SKM-1 (cell line): ENCODE measurements around the gene SH3RF2.
"Not testable (repeated sequence)": the region's sequence is repeated elsewhere in the genome, so short reads cannot be mapped to it uniquely, and the experiment has no call there.

ENCODE experiments used
- DNase-seq: peaks from one replicate; lab custom pipeline; 2025; ENCODE audit not compliant: unreplicated experiment; lab: John Stamatoyannopoulos, UW

The SH3RF2 gene

DNA sequence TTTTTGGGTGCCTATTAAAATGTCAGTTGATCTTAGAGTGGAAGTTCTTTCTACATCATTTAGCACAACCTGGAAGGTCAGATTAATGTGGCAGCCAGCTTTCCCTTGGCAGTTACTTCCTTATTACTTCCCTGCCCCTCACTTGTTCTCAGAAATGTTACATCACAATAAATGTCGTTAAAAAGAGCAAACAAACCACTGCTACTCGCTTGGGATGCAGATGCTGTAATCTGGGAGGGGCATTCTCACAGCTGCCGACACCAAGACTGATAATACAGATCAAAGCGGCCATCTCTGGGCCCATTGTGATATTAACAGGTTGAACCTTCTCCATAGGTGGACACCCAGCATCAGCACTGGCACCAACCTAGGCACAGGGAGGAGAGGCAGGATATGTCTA, 139.7 kb downstream of the SH3RF2 start:
- DNase-seq: peak; percentile 58

DNA sequence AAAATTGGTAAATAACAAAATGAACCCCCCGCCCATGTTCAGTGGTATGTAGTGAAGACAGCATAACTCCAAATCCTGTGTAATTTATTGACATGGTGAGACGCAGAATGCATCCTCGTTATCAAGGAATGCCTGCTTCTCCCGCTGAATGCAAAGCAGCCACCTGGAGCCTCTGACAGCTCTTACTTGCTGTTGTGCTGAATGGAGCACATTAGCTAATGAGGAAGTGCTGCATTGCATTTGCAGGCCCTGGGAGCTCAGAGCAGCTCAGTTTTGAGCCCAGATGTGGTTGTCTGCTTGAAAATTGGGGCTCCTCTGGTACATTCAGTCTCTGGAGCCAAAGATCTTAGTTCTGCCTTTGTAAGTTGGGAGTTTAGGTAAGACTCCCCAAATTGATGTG, 140.1 kb downstream of the SH3RF2 start:
- DNase-seq: peak; percentile 41

- DNase-seq: no peak
These were observed 142.2 kb downstream of the SH3RF2 start for GRCh38 chr5:146078566-146078965.

DNA sequence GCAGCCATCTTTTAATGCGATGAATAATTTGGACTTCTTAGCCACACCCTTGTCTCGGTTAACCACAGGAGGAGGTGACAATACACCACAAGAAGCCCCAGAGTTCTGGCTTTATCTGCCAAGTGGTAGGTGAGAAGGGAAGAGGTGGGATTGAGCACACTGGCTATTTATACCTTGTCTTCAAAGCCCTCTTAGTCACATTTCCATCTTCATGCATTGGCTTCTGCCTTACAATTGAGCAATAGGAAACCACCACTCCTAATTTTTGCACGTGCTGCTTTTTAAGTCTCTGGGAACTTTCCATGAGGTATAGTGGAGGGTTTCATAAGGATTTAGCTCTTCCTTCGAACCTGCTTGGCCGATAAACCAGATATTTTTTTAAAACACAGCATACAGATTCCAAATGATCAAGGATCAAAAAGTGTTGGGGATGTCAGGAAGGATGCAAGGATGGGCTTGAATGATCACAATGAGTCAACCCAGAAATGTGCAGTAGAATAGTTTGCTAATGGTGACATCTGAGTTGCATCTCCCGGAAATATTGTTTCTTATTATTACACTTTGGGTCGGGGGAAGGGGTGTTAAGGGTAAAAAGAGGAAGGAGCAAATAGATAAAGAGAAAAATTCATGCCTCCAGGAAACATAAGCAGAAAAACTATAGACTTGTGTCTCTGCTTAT, 143.5 kb downstream of the SH3RF2 start:
- peak; percentile 83 for DNase-seq

DNA sequence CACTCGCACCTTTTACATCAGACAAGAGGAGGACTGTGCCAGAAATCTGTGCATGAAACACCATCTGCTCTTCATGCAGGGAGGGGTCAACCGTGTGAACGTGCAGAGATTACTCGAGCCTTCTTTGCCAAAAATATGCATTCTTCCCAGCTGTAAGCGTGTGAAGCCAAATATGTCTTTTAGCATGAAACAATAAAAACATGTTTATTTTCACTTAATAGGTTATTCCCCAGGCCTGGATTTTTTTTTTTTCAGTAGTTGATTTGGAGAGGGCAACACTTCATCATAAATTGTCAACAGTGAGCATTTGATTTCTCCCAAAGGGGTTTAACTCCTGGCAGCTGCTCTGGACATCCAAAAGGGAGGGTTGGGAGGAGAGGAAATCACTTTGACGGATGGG, 145.2 kb downstream of the SH3RF2 start:
- no peak for DNase-seq

DNA sequence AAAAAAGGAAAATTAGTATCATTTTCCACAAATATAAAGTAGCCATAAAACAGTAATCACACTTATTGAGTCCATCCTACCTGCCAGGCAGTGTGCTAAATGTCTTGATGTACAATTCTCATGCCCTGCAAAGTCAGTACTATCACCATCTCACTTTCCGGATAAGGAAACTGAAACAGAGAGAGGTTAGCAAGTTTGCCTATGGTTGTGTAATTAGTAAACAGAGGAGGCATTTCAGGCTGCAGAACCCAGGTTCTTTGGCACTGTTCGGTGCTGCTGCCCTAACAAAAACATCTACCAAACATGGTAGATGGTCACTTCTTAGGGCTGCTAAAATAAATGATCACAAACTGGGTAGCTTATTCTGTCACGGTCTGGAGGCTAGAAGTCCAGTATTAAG, 146.4 kb downstream of the SH3RF2 start:
- DNase-seq: no peak

DNA sequence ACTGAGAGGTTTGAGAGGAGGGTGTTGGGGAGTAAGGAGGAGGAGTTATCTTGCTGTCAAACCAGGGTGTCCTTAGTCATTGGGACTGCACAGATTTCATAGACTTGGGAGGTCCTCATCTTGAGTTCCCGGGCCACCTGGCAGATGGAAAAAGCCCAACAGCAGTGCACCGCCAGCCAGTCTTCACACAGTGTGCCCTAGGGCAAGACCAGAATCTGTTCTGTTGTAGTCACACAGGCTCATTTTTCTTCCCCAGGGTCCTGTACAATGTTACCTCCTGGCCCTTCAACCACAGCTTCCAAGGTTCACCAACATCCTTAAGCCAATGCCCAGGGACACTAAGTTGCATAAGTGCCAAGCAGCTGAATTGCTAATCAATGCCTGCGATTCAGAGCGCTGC, 148.0 kb downstream of the SH3RF2 start:
- no peak for DNase-seq

DNA sequence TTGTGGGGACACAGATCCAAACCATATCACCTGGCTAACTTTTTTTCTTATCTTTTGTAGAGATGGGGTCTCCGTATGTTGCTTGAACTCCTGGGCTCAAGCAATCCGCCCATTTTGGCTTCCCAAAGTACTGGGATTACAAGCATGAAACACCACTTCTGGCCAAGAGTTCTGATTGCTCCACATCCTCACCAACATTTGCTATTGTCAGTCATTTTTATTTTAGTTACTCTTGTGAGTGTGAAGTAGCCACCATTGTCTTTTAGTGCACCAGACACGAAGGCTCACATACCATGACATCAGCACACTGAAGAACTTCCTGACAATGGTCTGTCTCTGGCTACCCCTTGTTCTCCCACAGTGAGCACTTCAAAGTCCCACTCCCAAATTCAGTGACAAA, 151.7 kb downstream of the SH3RF2 start:
- no peak for DNase-seq

DNA sequence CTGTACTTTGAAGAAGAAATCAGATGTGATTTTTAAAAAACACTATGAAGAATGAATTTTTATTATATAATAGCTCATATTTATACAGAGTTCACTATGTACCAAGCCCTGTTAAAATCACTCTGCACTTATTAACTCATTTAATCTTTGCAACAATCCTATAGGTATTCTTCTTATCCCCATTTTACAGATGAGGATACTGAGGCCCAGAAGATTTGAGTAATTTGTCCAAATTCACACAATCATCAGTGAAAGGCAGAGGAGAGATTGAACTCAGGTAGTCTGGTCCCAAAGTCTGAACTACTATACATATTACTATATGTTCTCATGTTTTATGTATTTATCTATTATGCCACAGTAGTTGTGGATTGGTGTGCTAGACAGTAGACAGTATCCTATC, 152.9 kb downstream of the SH3RF2 start:
- no peak for DNase-seq

DNA sequence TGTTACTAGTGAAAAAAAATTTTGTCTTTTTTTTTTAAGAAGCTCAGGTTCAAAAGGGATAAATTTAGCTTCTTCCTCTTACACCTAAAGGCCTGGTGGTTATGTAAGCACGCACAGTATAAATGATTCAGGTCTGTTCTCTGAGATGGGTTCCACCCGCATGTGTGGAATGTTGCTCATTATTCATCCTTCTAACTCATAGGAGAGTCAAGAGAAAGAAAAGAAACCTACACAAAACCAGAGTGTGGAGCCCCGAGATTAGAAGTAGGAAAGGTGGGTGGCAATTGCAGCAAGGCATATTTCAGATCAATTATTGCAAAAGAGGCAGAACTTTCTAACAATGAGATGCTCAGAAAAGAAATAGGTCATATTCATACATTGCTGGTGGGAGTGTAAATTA, 155.5 kb downstream of the SH3RF2 start:
- DNase-seq: no peak

- no peak for DNase-seq
These were observed 161.7 kb downstream of the SH3RF2 start for GRCh38 chr5:146098047-146098446.

DNA sequence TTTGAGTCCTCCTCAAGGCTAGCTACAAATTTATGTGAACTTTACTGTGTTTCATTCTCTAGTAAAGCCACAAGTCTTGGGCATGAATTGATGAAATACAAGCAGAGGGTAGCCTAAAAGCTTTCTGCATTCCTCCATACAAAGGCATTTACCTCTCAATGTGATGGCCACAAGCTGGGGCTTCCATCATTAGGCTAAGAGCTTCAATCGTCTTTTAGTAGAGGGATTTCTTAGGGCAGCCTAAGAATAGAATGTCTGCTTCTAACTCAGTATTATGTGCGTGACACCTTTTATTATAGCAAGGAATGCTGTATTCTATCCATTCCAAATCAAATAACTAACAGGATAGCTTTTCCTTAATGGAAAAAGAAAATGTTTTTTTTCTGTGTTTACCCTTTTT, 165.3 kb downstream of the SH3RF2 start:
- no peak for DNase-seq

DNA sequence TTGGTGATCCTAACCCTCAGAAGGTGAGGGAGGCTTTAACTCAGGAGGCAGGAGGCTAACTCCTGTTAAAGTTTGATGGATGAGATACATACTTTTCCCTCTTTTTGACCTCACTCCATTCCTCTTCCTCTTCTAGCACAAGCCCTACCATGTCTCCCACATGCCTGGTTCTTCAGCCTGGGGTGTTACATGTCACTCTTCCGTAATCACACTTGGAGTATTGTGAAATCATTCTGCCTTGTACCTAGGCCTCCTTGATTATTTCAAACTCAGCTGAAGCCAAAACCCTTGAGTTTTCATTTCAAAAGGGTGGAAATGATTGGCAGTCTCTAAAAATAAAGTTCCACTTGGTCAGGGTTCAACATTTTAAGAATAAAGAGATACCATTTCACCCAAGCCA, 167.2 kb downstream of the SH3RF2 start:
- peak; percentile 63 for DNase-seq

GRCh38 chr5:146105477-146105876, 169.1 kb downstream of the SH3RF2 start, which contains the start of gene PLAC8L1:
PLAC8L1 (minus strand) TSS chr5:146105577; CDS start chr5:146104311, 1,266 bp downstream.
- no peak for DNase-seq

DNA sequence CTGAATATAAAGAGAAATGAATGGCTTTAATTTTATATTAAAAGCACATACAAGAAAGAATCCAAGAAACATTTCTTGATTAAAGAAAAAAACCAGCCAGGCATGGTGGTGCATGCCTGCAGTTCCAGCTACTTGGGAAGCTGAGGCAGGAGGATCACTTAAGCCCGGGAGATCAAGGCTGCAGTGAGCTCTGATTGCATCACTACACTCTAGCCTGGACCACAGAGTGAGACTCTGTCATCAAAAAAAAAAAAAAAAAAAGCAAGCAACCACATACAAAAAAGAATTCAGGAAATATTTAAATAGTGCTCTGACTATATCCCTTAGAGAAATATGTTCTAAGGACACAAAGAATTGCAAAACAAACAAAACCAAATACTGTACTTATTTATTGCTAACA, 171.5 kb downstream of the SH3RF2 start:
- DNase-seq: no peak

GRCh38 chr5:146108870-146109269, 172.5 kb downstream of the SH3RF2 start:
- not testable (repeated sequence) for DNase-seq

DNA sequence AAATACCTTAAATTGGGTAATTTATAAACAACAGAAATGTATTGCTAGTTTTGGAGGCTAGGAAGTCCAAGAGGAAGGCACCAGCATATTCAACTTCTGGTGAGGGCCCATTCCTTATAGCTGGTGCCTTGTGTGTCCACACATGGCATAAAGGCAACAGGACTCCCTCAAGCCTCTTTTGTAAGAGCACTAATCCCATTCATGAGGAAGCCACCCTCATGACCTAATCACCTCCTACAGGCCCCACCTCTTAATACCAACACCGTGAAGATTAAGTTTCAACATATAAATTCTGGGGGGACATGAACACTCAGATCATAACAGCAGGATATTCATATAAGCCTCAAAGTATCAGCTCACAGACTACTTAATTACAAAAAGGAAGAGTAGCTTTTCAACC, 173.0 kb downstream of the SH3RF2 start:
- no peak for DNase-seq

DNA sequence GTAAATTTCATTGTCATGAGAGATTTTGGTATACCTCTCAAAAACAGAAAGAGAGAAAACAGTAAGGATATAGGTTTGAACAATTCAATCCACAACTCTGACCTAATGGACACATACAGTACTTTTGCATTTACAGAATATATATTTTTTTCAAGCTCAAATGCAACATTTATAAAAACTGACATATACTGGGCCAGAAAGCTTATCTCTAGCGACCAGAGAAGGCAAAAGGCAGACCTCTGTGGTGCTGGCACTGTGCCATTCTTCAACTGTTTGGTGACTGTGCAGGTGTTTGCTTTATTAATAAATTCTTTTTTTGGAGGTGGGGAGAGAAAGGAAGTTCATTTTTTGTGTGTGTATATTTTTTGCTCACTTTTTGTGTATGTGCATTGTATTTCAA, 175.0 kb downstream of the SH3RF2 start:
- DNase-seq: no peak

GRCh38 chr5:146112476-146112875, 176.1 kb downstream of the SH3RF2 start:
- no peak for DNase-seq
